Cardiac fibroblast (primary cell): ENCODE measurements around the gene IGF2BP2.
A peak's percentile ranks its signal among the peaks of the same experiment; 100 is the strongest.

Experiments
- DNase-seq, 2 donors: peaks; one replicate each; pipeline versions ENCODE4 v3.0.0 to v3.0.0-alpha.2; 2010; ENCODE audit warnings: low read depth in 2 of 2
- H3K4me3 ChIP-seq, 2 donors: replicated peaks in 1 of 2; 1 replicate in 1 of 2; 2 replicates in 1 of 2; pipeline ENCODE4 v1.5.1; 2011; ENCODE audit warnings: low read depth in 2 of 2, low read length in 2 of 2, mild to moderate bottlenecking in 2 of 2, moderate library complexity in 1 of 2
- CTCF ChIP-seq: IDR thresholded peaks from one replicate; pipeline ENCODE4 v1.5.1; 2011; ENCODE audit warnings: low read depth, mild to moderate bottlenecking, low read length, inconsistent platforms

The IGF2BP2 gene

GRCh38 chr3:185797993-185798830, 26.6 kb downstream of the IGF2BP2 start:
- no peak overlapping the region for H3K4me3 ChIP-seq
- no peak for TF ChIP-seq CTCF
- no peak for DNase-seq

GRCh38 chr3:185797108-185797881, 27.5 kb downstream of the IGF2BP2 start:
- no peak for TF ChIP-seq CTCF
- H3K4me3 ChIP-seq, result no peak overlapping the region
- no peak for DNase-seq

- DNase-seq, result peak; percentile 51 to 87
- no peak overlapping the region for H3K4me3 ChIP-seq
Observed at GRCh38 chr3:185796431-185797107, 28.3 kb downstream of the IGF2BP2 start.

GRCh38 chr3:185793381-185793780, 31.5 kb downstream of the IGF2BP2 start:
- H3K4me3 ChIP-seq, result no peak overlapping the region
- no peak for DNase-seq
- no peak for TF ChIP-seq CTCF

More at GRCh38 chr3:185796431-185797107, 28.3 kb downstream of the IGF2BP2 start:
- no peak for TF ChIP-seq CTCF

GRCh38 chr3:185792955-185793354, 31.9 kb downstream of the IGF2BP2 start:
- no peak overlapping the region for H3K4me3 ChIP-seq
- no peak for TF ChIP-seq CTCF
- no peak for DNase-seq

GRCh38 chr3:185789891-185790830, 34.7 kb downstream of the IGF2BP2 start:
- no peak for DNase-seq
- no peak overlapping the region for H3K4me3 ChIP-seq
- TF ChIP-seq CTCF, result no peak
